ENCODE data around the gene CYP26C1. TPM values are rescaled to one million over a fixed set of nuclear protein-coding genes. Genes with fewer than 3 reads are reported as not detected.

Gene CYP26C1
- total RNA-seq, 1 experiment from 2014 or later = 0.07 TPM

- no peaks in the 10 kb centered on the region for H3K4me1 ChIP-seq (ENCODE audit: control insufficient read depth in 1 of 2, insufficient read depth in 2 of 2, low read length in 2 of 2)
- H3K9me2 ChIP-seq (ENCODE audit: insufficient read depth) = no peaks in the 10 kb centered on the region
- no peak overlapping the region for H2AFZ ChIP-seq (ENCODE audit: low read depth, low read length, poor library complexity, severe bottlenecking)
- H3K27ac ChIP-seq (ENCODE audit: low read depth, low read length) = no peak overlapping the region
- no peaks in the 10 kb centered on the region for H4K20me1 ChIP-seq (ENCODE audit: insufficient read depth)
- intact Hi-C loops (cut with micrococcal nuclease) = no loop called here
- no peaks in the 10 kb centered on the region for H3K27me3 ChIP-seq (ENCODE audit: insufficient read depth, low read length)
- no peak for DNase-seq (ENCODE audit: low read depth, low spot score)
- H3K9me3 ChIP-seq (ENCODE audit: control insufficient read depth in 1 of 2, insufficient read depth in 1 of 2, low read depth in 1 of 2, low read length in 2 of 2) = no peaks in the 10 kb centered on the region
- ChIA-PET CTCF (no interaction called here), POLR2A (no interaction called here), RAD21 (ENCODE audit: low non-redundant PET in 1 of 2, low total read pairs in 2 of 2, uncharacterized antibody in 2 of 2, unreplicated experiment in 2 of 2) (no interaction called here)
- no peak overlapping the region for H3K4me3 ChIP-seq (replicated peaks in 1 of 2; ENCODE audit: low read depth in 1 of 2, low read length in 2 of 2)
- no peaks in the 10 kb centered on the region for H3K79me2 ChIP-seq (ENCODE audit: insufficient read depth, low read length)
- no peak for ATAC-seq
- TF ChIP-seq POLR2A (IDR thresholded peaks at IDR 0.05; ENCODE audit: borderline replicate concordance, extremely low read depth, insufficient read depth, insufficient read length) (no peak), REST (IDR thresholded peaks at IDR 0.05; ENCODE audit: low read depth) (no peak), ZNF274 (IDR thresholded peaks at IDR 0.05; ENCODE audit: low read depth, low read length) (no peak), MAX (IDR thresholded peaks at IDR 0.05) (no peak), TCF7L2 (IDR thresholded peaks at IDR 0.05; ENCODE audit: borderline replicate concordance, extremely low read depth, insufficient read depth, insufficient read length) (no peak), EZH2 (IDR thresholded peaks at IDR 0.05) (no peak), YY1 (IDR thresholded peaks at IDR 0.05; ENCODE audit: extremely low read depth, insufficient replicate concordance, low read depth, low read length) (no peak), ZFX (IDR thresholded peaks at IDR 0.05) (no peak), EGR1 (IDR thresholded peaks at IDR 0.05; ENCODE audit: low read depth) (no peak), ZBTB33 (IDR thresholded peaks at IDR 0.05; ENCODE audit: extremely low read depth, insufficient replicate concordance, low read length) (no peak), EZH2phosphoT487 (IDR thresholded peaks at IDR 0.05; ENCODE audit: borderline replicate concordance) (no peak)
- H3K4me2 ChIP-seq (ENCODE audit: low read length) = no peak overlapping the region
- no peak overlapping the region for H3K9ac ChIP-seq (ENCODE audit: low read length)
- no peaks in the 10 kb centered on the region for H3K36me3 ChIP-seq (ENCODE audit: control insufficient read depth in 1 of 2, insufficient read depth in 2 of 2, low read length in 2 of 2)
- BruUV-seq (replicated peaks) = no TSS peak
Observed at GRCh38 chr10:93090619-93091018, 30.0 kb downstream of the CYP26C1 start.

Data from HCT116 (cell line).